GM23338 (cell line): Measurements from ENCODE around the gene MCC. TPM values are rescaled to one million over a fixed set of nuclear protein-coding genes. Genes with fewer than 3 reads are reported as not detected.

Source experiments
- ATAC-seq: fragments of 200-7000 bp; cut with Tn5 transposase; 3 replicates; pipeline ENCODE4 v1.9.1; 2020
- DNase-seq: peaks from one replicate; pipeline ENCODE4 v3.0.0-alpha.2; 2015; ENCODE audit warnings: low spot score
- H2AFZ ChIP-seq: fragments of 200-600 bp; sonication (generic); 2 replicates; pipeline ENCODE4 v1.8.0; 2016; ENCODE audit warnings: antibody characterized with exemption, mild to moderate bottlenecking, moderate library complexity
- H3F3A ChIP-seq: fragments of 200-600 bp; sonication (generic); replicated peaks from 2 replicates; pipeline ENCODE4 v1.8.0; 2017; ENCODE audit warnings: antibody characterized with exemption, mixed run types, low read depth
- H3K27ac ChIP-seq: fragments of 200-600 bp; sonication (generic); 2 replicates; pipeline ENCODE4 v1.6.1; 2016; ENCODE audit warnings: low read depth
- H3K27me3 ChIP-seq: fragments of 200-600 bp; sonication (generic); 2 replicates; pipeline ENCODE4 v1.8.0; 2016; ENCODE audit warnings: mild to moderate bottlenecking, mixed run types, moderate library complexity; ENCODE audit not compliant: insufficient read depth
- H3K36me3 ChIP-seq: fragments of 200-600 bp; sonication (generic); 2 replicates; pipeline ENCODE4 v1.8.0; 2016; ENCODE audit warnings: mild to moderate bottlenecking; ENCODE audit not compliant: insufficient read depth
- H3K4me1 ChIP-seq: fragments of 200-600 bp; sonication (generic); 2 replicates; pipeline ENCODE4 v1.8.0; 2016; ENCODE audit warnings: mild to moderate bottlenecking, moderate library complexity; ENCODE audit not compliant: insufficient read depth
- H3K4me2 ChIP-seq: fragments of 200-600 bp; sonication (generic); 2 replicates; pipeline ENCODE4 v1.7.1; 2017; ENCODE audit warnings: mixed run types
- H3K4me3 ChIP-seq: fragments of 200-600 bp; sonication (generic); 2 replicates; pipeline ENCODE4 v1.6.1; 2016; ENCODE audit warnings: mixed run types
- H3K79me2 ChIP-seq: fragments of 200-600 bp; sonication (generic); replicated peaks from 2 replicates; pipeline ENCODE4 v1.8.0; 2017; ENCODE audit warnings: mild to moderate bottlenecking; ENCODE audit not compliant: insufficient read depth
- H3K9me2 ChIP-seq: fragments of 200-600 bp; sonication (generic); 2 replicates; pipeline ENCODE4 v1.8.0; 2017; ENCODE audit not compliant: insufficient read depth
- H4K20me1 ChIP-seq: fragments of 200-600 bp; sonication (generic); replicated peaks from 2 replicates; pipeline ENCODE4 v1.8.0; 2017; ENCODE audit warnings: mild to moderate bottlenecking; ENCODE audit not compliant: insufficient read depth
- H3K27ac Mint-ChIP-seq: 2 replicates; pipeline ENCODE4 v1.8.0; 2020; ENCODE audit warnings: inconsistent platforms, mild to moderate bottlenecking, moderate library complexity, mixed read lengths
- H3K27me3 Mint-ChIP-seq: 3 replicates; pipeline ENCODE4 v1.8.0; 2022; ENCODE audit warnings: low read depth, mild to moderate bottlenecking, moderate library complexity, mixed read lengths, inconsistent platforms; ENCODE audit not compliant: insufficient read depth, poor library complexity
- H3K36me3 Mint-ChIP-seq: 3 replicates; pipeline ENCODE4 v1.8.0; 2021; ENCODE audit warnings: low read depth, mild to moderate bottlenecking, inconsistent platforms, moderate library complexity, mixed read lengths
- H3K4me1 Mint-ChIP-seq: 3 replicates; pipeline ENCODE4 v1.8.0; 2020; ENCODE audit warnings: mild to moderate bottlenecking, inconsistent platforms, mixed read lengths
- H3K4me3 Mint-ChIP-seq: 3 replicates; pipeline ENCODE4 v1.8.0; 2021; ENCODE audit warnings: moderate library complexity, mild to moderate bottlenecking, inconsistent platforms, mixed read lengths
- H3K9me3 Mint-ChIP-seq: 3 replicates; pipeline ENCODE4 v1.8.0; 2020; ENCODE audit warnings: moderate library complexity, mild to moderate bottlenecking, inconsistent platforms, mixed read lengths
- CREB1 ChIP-seq: fragments of 250-450 bp; sonication (Bioruptor Pico); IDR thresholded peaks from 2 replicates; pipeline ENCODE4 v1.5.0; 2020; ENCODE audit warnings: low read depth, mild to moderate bottlenecking, moderate library complexity
- CTCF ChIP-seq, 2 experiments: fragments of 200-600 bp in 1 of 2; sonication (generic) in 1 of 2; conservative IDR thresholded peaks; 2 replicates each; pipeline versions ENCODE4 v1.5.1 to v1.6.1; 2016 to 2017; ENCODE audit warnings: antibody characterized with exemption in 2 of 2, low read depth in 2 of 2, mild to moderate bottlenecking in 2 of 2, moderate library complexity in 1 of 2
- ETS1 ChIP-seq: IDR thresholded peaks from 2 replicates; pipeline ENCODE4 v1.6.1; 2016; ENCODE audit warnings: antibody characterized with exemption
- EZH2 ChIP-seq: fragments of 200-600 bp; sonication (generic); IDR thresholded peaks from one replicate; pipeline ENCODE4 v1.8.0; 2017; ENCODE audit warnings: antibody characterized with exemption, mild to moderate bottlenecking, low read depth; ENCODE audit not compliant: unreplicated experiment
- EZH2phosphoT487 ChIP-seq: fragments of 200-600 bp; sonication (generic); IDR thresholded peaks from one replicate; pipeline ENCODE4 v1.8.1; 2018; ENCODE audit warnings: antibody characterized with exemption; ENCODE audit not compliant: unreplicated experiment
- JUNB ChIP-seq: IDR thresholded peaks from one replicate; pipeline ENCODE4 v1.6.1; 2016; ENCODE audit warnings: antibody characterized with exemption; ENCODE audit not compliant: unreplicated experiment
- NANOG ChIP-seq: IDR thresholded peaks from 2 replicates; pipeline ENCODE4 v1.6.1; 2016; ENCODE audit warnings: antibody characterized with exemption, borderline replicate concordance
- POLR2AphosphoS5 ChIP-seq: IDR thresholded peaks from 2 replicates; pipeline ENCODE4 v1.6.1; 2016; ENCODE audit warnings: antibody characterized with exemption, low read depth
- REST ChIP-seq: IDR thresholded peaks from one replicate; pipeline ENCODE4 v1.6.1; 2018; ENCODE audit warnings: antibody characterized with exemption; ENCODE audit not compliant: unreplicated experiment
- STAT1 ChIP-seq: IDR thresholded peaks from one replicate; pipeline ENCODE4 v1.6.1; 2016; ENCODE audit warnings: antibody characterized with exemption; ENCODE audit not compliant: unreplicated experiment
- ZNF114 ChIP-seq: fragments of 250-450 bp; sonication (Bioruptor Pico); IDR thresholded peaks from 2 replicates; pipeline ENCODE4 v1.5.0; 2020; ENCODE audit warnings: mild to moderate bottlenecking, moderate library complexity
- ZNF331 ChIP-seq: fragments of 250-450 bp; sonication (Bioruptor Pico); IDR thresholded peaks from 2 replicates; pipeline ENCODE4 v1.5.0; 2020; ENCODE audit warnings: low read depth, mild to moderate bottlenecking, moderate library complexity
- ZNF462 ChIP-seq: fragments of 250-450 bp; sonication (Bioruptor Pico); IDR thresholded peaks from 2 replicates; pipeline ENCODE4 v1.5.0; 2020; ENCODE audit warnings: mild to moderate bottlenecking, moderate library complexity
- polyA plus RNA-seq: library from polyadenylated mRNA; unstranded; fragments of >200 nt; fragmentation: Nextera tagmentation; extraction: Ambion mirVana; gene quantifications from 2 replicates; pipeline ENCODE4 v1.2.1, GENCODE V29; 2016
- total RNA-seq: library from RNA; depleted of rRNA; stranded (reverse); fragments of >200 nt; shearing (Covaris generic); gene quantifications from 2 replicates; pipeline ENCODE4 v1.2.3, GENCODE V29; 2014

The MCC gene
- total and polyA plus RNA-seq, 2 experiments from 2014 or later: 3.8 to 10.1 TPM

GRCh38 chr5:113119246-113119924 is 368.9 kb downstream of the MCC start:
- H3K36me3 Mint-ChIP-seq: peaks cover 11% of the 10 kb centered on the region
- peaks cover 2% of the 10 kb centered on the region for H3K27me3 Mint-ChIP-seq
- no peak overlapping the region for H3K27ac Mint-ChIP-seq
- no peaks in the 10 kb centered on the region for H3K9me2 ChIP-seq
- H3K4me1 Mint-ChIP-seq: peaks cover 11% of the 10 kb centered on the region
- H2AFZ ChIP-seq: no peak overlapping the region
- no peaks in the 10 kb centered on the region; the same call in 1 of the 2 replicates for H3K4me1 ChIP-seq
- H3K9me3 Mint-ChIP-seq: peaks cover 10% of the 10 kb centered on the region; the same call in 2 of the 3 replicates
- no peaks in the 10 kb centered on the region for H3F3A ChIP-seq
- no peak overlapping the region for H3K4me3 Mint-ChIP-seq
- no peaks in the 10 kb centered on the region for H3K27me3 ChIP-seq
- ATAC-seq (peak; percentile 51), DNase-seq (no peak)
- H3K4me3 ChIP-seq: no peak overlapping the region
- TF ChIP-seq CTCF (conservative IDR thresholded peaks at IDR 0.05; ENCODE audit: low read depth in 2 of 2): no peak
- TF ChIP-seq ZNF331: no peak
- no peak for TF ChIP-seq ETS1
- no peak for TF ChIP-seq JUNB
- no peak for TF ChIP-seq STAT1
- no peak for TF ChIP-seq CREB1 (CRISPR knock-in tag)
- no peak for TF ChIP-seq EZH2phosphoT487
- no peak for TF ChIP-seq REST
- TF ChIP-seq EZH2: no peak
- TF ChIP-seq POLR2AphosphoS5: no peak
- TF ChIP-seq ZNF114 (CRISPR knock-in tag): no peak
- TF ChIP-seq NANOG: no peak
- no peak for TF ChIP-seq ZNF462 (CRISPR knock-in tag)
- H3K79me2 ChIP-seq: no peaks in the 10 kb centered on the region
- no peaks in the 10 kb centered on the region for H3K36me3 ChIP-seq
- H3K4me2 ChIP-seq: no peak overlapping the region
- no peaks in the 10 kb centered on the region for H4K20me1 ChIP-seq
- no peak overlapping the region for H3K27ac ChIP-seq
